GM12878 (cell line): ENCODE data around the gene HPD. TPM values are rescaled to one million over a fixed set of nuclear protein-coding genes. Genes with fewer than 3 reads are reported as not detected.
A peak's percentile ranks its signal among the peaks of the same experiment; 100 is the strongest.

Experiments
- BCL11A ChIP-seq: IDR thresholded peaks from 2 replicates; pipeline ENCODE4 v1.6.1; 2011; ENCODE audit warnings: low read depth, low read length
- DPF2 ChIP-seq: fragments of 450-650 bp; IDR thresholded peaks from 2 replicates; pipeline ENCODE4 v1.6.1; 2017; ENCODE audit warnings: mild to moderate bottlenecking
- HDAC2 ChIP-seq: fragments of 200-600 bp; sonication (generic); IDR thresholded peaks from 2 replicates; pipeline ENCODE4 v1.6.1; 2017
- SREBF2 ChIP-seq: IDR thresholded peaks from 2 replicates; pipeline ENCODE4 v1.6.1; 2012; ENCODE audit warnings: mild to moderate bottlenecking, low read length
- ZNF384 ChIP-seq: IDR thresholded peaks from 2 replicates; pipeline ENCODE4 v1.6.1; 2012; ENCODE audit warnings: low read depth, mild to moderate bottlenecking, low read length, improper control_type of control experiment, borderline replicate concordance
- polyA plus RNA-seq, 11 experiments: library from polyadenylated mRNA; depleted of rRNA in 4 of 11; unstranded in 6 of 11; stranded (reverse) in 5 of 11; fragments of >200 nt; fragmentation: Nextera tagmentation in 4 of 11; fragmentation: Illumina TruSeq in 1 of 11; extraction: Ambion mirVana in 4 of 11; extraction: Trizol in 1 of 11; gene quantifications; 1 replicate in 1 of 11; 2 replicates in 10 of 11; pipeline versions ENCODE4 v1.2.1 to v1.2.3, GENCODE V29; 2011 to 2016; ENCODE audit warnings: inconsistent platforms in 2 of 11, missing spikeins in 2 of 11, low read depth in 1 of 11
- total RNA-seq, 4 experiments: library from RNA; depleted of rRNA in 3 of 4; stranded (reverse); fragments of >200 nt in 3 of 4; fragmentation: Illumina TruSeq in 1 of 4; extraction: Trizol in 1 of 4; gene quantifications; 2 replicates each; pipeline versions ENCODE4 v1.2.1 to v1.2.3, GENCODE V29; 2013 to 2021
- TF ChIP-seq, protein P1 (sequence below): fragments of 450-650 bp; conservative IDR thresholded peaks from 2 replicates; pipeline ENCODE4 v1.6.1; 2017; ENCODE audit warnings: mild to moderate bottlenecking, moderate library complexity
- TF ChIP-seq, protein P2 (sequence below): IDR thresholded peaks from 2 replicates; pipeline ENCODE4 v1.6.1; 2012; ENCODE audit warnings: improper control_type of control experiment, low read depth, low read length; ENCODE audit not compliant: insufficient replicate concordance
- TF ChIP-seq, protein P3 (sequence below): IDR thresholded peaks from 2 replicates; pipeline ENCODE4 v1.6.1; 2011; ENCODE audit warnings: borderline replicate concordance, low read depth, mild to moderate bottlenecking, moderate library complexity, mixed read lengths, low read length; ENCODE audit not compliant: insufficient read depth; ENCODE audit errors: extremely low read length
- TF ChIP-seq, protein P4 (sequence below): IDR thresholded peaks from 2 replicates; pipeline ENCODE4 v1.6.1; 2011; ENCODE audit warnings: mild to moderate bottlenecking, low read depth, low read length, moderate library complexity; ENCODE audit not compliant: insufficient replicate concordance
- TF ChIP-seq, protein P5 (sequence below): fragments of 150-350 bp; IDR thresholded peaks from 2 replicates; pipeline ENCODE4 v1.6.1; 2016; ENCODE audit warnings: low read depth, low read length

The HPD gene
- total and polyA plus RNA-seq, 10 of the 15 experiments (the other 5 are each of a cell fraction or from before 2014, with no cell fraction given) = 0.04 to 0.69 (median 0.28) TPM; not detected in 7

DNA sequence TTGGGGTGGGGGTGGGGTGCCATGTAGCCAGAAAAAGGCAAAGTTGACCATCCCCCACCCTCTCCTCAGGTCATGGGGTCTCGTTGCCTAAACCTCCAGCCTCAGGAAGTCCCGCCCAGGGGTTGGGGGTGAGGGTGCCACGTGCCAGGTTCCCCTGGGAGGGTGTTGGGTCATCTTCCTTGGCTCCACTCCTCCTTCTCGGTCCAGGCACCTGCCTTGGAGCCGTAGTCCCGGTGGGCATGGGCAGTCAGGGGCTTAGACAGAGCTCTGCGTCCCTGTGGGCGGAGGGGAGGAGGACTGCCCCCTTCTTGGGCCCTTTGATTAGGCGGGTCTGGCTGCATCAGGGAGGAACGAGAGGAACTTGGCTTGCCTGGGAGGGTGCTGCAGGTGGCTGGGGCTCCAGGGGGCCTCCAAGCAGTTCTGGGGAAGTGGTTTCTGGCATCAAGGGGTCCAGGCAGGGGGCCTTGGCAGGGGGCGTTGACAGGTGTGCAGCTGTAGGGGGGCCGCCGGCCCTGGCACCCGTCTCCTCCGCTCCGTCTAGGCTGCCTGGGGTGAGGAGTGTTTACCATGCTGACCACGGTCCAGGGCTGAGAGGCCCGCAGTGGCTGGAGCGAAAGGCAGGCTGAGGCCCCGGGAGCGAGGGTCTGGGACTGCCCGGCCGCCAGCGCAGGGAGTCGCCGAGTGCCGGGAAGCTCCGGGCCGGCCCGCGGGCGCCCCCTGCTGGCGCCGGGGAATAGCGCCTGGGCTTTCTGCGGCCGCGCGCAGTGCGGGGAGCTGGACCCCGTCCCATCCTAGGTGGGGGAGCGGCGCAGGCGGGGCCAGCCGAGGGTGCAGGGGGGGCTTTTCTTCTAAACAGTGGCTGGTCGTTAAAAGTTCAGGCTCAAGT lies 47.0 kb downstream of the HPD start (continued):
- TF ChIP-seq ZNF384 (no peak), DPF2 (peak; percentile 55; the same call in 1 of the 2 replicates), BCL11A (no peak), SREBF2 (no peak), HDAC2 (no peak)
- TF ChIP-seq, protein P1, sequence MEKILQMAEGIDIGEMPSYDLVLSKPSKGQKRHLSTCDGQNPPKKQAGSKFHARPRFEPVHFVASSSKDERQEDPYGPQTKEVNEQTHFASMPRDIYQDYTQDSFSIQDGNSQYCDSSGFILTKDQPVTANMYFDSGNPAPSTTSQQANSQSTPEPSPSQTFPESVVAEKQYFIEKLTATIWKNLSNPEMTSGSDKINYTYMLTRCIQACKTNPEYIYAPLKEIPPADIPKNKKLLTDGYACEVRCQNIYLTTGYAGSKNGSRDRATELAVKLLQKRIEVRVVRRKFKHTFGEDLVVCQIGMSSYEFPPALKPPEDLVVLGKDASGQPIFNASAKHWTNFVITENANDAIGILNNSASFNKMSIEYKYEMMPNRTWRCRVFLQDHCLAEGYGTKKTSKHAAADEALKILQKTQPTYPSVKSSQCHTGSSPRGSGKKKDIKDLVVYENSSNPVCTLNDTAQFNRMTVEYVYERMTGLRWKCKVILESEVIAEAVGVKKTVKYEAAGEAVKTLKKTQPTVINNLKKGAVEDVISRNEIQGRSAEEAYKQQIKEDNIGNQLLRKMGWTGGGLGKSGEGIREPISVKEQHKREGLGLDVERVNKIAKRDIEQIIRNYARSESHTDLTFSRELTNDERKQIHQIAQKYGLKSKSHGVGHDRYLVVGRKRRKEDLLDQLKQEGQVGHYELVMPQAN = peak; percentile 58; the same call in 1 of the 2 replicates
- TF ChIP-seq, protein P2, sequence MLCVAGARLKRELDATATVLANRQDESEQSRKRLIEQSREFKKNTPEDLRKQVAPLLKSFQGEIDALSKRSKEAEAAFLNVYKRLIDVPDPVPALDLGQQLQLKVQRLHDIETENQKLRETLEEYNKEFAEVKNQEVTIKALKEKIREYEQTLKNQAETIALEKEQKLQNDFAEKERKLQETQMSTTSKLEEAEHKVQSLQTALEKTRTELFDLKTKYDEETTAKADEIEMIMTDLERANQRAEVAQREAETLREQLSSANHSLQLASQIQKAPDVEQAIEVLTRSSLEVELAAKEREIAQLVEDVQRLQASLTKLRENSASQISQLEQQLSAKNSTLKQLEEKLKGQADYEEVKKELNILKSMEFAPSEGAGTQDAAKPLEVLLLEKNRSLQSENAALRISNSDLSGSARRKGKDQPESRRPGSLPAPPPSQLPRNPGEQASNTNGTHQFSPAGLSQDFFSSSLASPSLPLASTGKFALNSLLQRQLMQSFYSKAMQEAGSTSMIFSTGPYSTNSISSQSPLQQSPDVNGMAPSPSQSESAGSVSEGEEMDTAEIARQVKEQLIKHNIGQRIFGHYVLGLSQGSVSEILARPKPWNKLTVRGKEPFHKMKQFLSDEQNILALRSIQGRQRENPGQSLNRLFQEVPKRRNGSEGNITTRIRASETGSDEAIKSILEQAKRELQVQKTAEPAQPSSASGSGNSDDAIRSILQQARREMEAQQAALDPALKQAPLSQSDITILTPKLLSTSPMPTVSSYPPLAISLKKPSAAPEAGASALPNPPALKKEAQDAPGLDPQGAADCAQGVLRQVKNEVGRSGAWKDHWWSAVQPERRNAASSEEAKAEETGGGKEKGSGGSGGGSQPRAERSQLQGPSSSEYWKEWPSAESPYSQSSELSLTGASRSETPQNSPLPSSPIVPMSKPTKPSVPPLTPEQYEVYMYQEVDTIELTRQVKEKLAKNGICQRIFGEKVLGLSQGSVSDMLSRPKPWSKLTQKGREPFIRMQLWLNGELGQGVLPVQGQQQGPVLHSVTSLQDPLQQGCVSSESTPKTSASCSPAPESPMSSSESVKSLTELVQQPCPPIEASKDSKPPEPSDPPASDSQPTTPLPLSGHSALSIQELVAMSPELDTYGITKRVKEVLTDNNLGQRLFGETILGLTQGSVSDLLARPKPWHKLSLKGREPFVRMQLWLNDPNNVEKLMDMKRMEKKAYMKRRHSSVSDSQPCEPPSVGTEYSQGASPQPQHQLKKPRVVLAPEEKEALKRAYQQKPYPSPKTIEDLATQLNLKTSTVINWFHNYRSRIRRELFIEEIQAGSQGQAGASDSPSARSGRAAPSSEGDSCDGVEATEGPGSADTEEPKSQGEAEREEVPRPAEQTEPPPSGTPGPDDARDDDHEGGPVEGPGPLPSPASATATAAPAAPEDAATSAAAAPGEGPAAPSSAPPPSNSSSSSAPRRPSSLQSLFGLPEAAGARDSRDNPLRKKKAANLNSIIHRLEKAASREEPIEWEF = no peak
- TF ChIP-seq, protein P3, sequence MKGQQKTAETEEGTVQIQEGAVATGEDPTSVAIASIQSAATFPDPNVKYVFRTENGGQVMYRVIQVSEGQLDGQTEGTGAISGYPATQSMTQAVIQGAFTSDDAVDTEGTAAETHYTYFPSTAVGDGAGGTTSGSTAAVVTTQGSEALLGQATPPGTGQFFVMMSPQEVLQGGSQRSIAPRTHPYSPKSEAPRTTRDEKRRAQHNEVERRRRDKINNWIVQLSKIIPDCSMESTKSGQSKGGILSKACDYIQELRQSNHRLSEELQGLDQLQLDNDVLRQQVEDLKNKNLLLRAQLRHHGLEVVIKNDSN = peak; percentile 49
- TF ChIP-seq, protein P4, sequence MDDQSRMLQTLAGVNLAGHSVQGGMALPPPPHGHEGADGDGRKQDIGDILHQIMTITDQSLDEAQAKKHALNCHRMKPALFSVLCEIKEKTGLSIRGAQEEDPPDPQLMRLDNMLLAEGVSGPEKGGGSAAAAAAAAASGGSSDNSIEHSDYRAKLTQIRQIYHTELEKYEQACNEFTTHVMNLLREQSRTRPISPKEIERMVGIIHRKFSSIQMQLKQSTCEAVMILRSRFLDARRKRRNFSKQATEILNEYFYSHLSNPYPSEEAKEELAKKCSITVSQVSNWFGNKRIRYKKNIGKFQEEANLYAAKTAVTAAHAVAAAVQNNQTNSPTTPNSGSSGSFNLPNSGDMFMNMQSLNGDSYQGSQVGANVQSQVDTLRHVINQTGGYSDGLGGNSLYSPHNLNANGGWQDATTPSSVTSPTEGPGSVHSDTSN = no peak
- TF ChIP-seq, protein P5, sequence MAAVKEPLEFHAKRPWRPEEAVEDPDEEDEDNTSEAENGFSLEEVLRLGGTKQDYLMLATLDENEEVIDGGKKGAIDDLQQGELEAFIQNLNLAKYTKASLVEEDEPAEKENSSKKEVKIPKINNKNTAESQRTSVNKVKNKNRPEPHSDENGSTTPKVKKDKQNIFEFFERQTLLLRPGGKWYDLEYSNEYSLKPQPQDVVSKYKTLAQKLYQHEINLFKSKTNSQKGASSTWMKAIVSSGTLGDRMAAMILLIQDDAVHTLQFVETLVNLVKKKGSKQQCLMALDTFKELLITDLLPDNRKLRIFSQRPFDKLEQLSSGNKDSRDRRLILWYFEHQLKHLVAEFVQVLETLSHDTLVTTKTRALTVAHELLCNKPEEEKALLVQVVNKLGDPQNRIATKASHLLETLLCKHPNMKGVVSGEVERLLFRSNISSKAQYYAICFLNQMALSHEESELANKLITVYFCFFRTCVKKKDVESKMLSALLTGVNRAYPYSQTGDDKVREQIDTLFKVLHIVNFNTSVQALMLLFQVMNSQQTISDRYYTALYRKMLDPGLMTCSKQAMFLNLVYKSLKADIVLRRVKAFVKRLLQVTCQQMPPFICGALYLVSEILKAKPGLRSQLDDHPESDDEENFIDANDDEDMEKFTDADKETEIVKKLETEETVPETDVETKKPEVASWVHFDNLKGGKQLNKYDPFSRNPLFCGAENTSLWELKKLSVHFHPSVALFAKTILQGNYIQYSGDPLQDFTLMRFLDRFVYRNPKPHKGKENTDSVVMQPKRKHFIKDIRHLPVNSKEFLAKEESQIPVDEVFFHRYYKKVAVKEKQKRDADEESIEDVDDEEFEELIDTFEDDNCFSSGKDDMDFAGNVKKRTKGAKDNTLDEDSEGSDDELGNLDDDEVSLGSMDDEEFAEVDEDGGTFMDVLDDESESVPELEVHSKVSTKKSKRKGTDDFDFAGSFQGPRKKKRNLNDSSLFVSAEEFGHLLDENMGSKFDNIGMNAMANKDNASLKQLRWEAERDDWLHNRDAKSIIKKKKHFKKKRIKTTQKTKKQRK = no peak
